K562 (cell line): Measurements from ENCODE around the gene FCGR2B.
"Not testable (repeated sequence)": the region's sequence is repeated elsewhere in the genome, so short reads cannot be mapped to it uniquely, and the experiment has no call there.

ENCODE experiments used
- RB1 ChIP-seq: fragments of 450-650 bp; IDR thresholded peaks from 2 replicates; pipeline ENCODE4 v1.6.1; 2017; ENCODE audit warnings: low read depth, mild to moderate bottlenecking
- RCOR1 ChIP-seq, 2 experiments: IDR thresholded peaks; 2 replicates each; pipeline ENCODE4 v1.6.1; 2012; ENCODE audit warnings: low read depth in 2 of 2, low read length in 2 of 2, borderline replicate concordance in 1 of 2, improper control_type of control experiment in 1 of 2
- SMAD3 ChIP-seq: fragments of 450-650 bp; formaldehyde crosslinking; conservative IDR thresholded peaks from 2 replicates; pipeline ENCODE4 v1.4.0; 2020; ENCODE audit warnings: mild to moderate bottlenecking
- SNRNP70 ChIP-seq: fragments of 200-400 bp; formaldehyde crosslinking; optimal IDR thresholded peaks from 2 replicates; pipeline ENCODE3; 2017; ENCODE audit warnings: low read depth, low read length
- SOX6 ChIP-seq: fragments of 450-650 bp; IDR thresholded peaks from 2 replicates; pipeline ENCODE4 v1.6.1; 2014; ENCODE audit warnings: mild to moderate bottlenecking
- TRIM24 ChIP-seq, 2 experiments: fragments of 450-650 bp; IDR thresholded peaks; 2 replicates each; pipeline ENCODE4 v1.6.1; 2016
- YY1 ChIP-seq, 3 experiments: IDR thresholded peaks; 2 replicates each; pipeline ENCODE4 v1.6.1; 2011; ENCODE audit warnings: low read length in 2 of 3, mild to moderate bottlenecking in 2 of 3, moderate library complexity in 2 of 3, borderline replicate concordance in 1 of 3, control low read depth in 1 of 3, low read depth in 1 of 3; ENCODE audit not compliant: insufficient read depth in 3 of 3, insufficient replicate concordance in 2 of 3, control insufficient read depth in 1 of 3, insufficient read length in 1 of 3; ENCODE audit errors: extremely low read depth in 1 of 3
- ZNF274 ChIP-seq: IDR thresholded peaks from 2 replicates; pipeline ENCODE4 v1.6.1; 2011; ENCODE audit warnings: low read depth, mild to moderate bottlenecking, low read length, moderate library complexity, borderline replicate concordance
- TF ChIP-seq, protein P1 (sequence below), 3 experiments: IDR thresholded peaks in 2 of 3; conservative IDR thresholded peaks in 1 of 3; 2 replicates each; pipeline ENCODE4 v1.5.1; 2011 to 2012; ENCODE audit warnings: low read length in 3 of 3, mild to moderate bottlenecking in 3 of 3, control low read depth in 2 of 3, improper control_type of control experiment in 1 of 3, inconsistent platforms in 1 of 3, low read depth in 1 of 3, mixed read lengths in 1 of 3, moderate library complexity in 1 of 3; ENCODE audit not compliant: insufficient read depth in 2 of 3

DNA sequence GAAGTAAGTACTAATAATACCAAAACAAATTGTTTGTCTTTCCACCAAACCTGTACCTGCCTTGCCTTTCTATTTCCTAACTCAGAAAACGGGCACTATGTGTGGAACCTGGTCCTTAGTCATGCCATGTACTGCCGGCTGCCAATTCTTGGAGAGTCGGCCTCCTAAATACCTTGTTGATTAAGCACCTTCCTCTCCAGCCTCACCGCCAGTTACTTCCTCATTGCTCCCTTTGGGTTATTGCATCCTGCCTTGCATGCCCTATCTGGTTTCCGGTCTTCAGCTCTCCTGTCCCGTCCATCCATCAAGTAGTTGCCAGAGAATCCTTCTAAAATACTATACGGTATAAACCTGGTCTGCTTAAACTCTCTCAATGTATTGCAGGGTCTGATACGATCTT, 40.9 kb upstream of the FCGR2B start:
- TF ChIP-seq ZNF274; YY1 (IDR thresholded peaks at IDR 0.05; ENCODE audit: borderline replicate concordance in 1 of 3, control insufficient read depth in 1 of 3, extremely low read depth in 1 of 3, insufficient read depth in 3 of 3, insufficient read length in 1 of 3, insufficient replicate concordance in 2 of 3, low read depth in 1 of 3, low read length in 2 of 3); SNRNP70; SOX6; TRIM24 (IDR thresholded peaks at IDR 0.05); RB1: not testable (repeated sequence)
- TF ChIP-seq RCOR1 (IDR thresholded peaks at IDR 0.05; ENCODE audit: borderline replicate concordance in 1 of 2, low read depth in 2 of 2, low read length in 2 of 2) = peak in 1 of 2 experiments; percentile 71; a peak in 1 of 4 replicates
- TF ChIP-seq SMAD3 = 0 out of 2 replicates have a peak, but pooled peaks have one; percentile 18
- TF ChIP-seq, protein P1, sequence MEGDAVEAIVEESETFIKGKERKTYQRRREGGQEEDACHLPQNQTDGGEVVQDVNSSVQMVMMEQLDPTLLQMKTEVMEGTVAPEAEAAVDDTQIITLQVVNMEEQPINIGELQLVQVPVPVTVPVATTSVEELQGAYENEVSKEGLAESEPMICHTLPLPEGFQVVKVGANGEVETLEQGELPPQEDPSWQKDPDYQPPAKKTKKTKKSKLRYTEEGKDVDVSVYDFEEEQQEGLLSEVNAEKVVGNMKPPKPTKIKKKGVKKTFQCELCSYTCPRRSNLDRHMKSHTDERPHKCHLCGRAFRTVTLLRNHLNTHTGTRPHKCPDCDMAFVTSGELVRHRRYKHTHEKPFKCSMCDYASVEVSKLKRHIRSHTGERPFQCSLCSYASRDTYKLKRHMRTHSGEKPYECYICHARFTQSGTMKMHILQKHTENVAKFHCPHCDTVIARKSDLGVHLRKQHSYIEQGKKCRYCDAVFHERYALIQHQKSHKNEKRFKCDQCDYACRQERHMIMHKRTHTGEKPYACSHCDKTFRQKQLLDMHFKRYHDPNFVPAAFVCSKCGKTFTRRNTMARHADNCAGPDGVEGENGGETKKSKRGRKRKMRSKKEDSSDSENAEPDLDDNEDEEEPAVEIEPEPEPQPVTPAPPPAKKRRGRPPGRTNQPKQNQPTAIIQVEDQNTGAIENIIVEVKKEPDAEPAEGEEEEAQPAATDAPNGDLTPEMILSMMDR (IDR thresholded peaks at IDR 0.05 in 2 of 3, conservative IDR thresholded peaks at IDR 0.05 in 1 of 3; ENCODE audit: insufficient read depth in 2 of 3, low read depth in 1 of 3, low read length in 3 of 3) = not testable (repeated sequence)
